Ascending aorta (tissue), 2 donors: ENCODE measurements around the gene CKMT1B. TPM values are rescaled to one million over a fixed set of nuclear protein-coding genes. Genes with fewer than 3 reads are reported as not detected.
"Not testable (repeated sequence)": the region's sequence is repeated elsewhere in the genome, so short reads cannot be mapped to it uniquely, and the experiment has no call there.

Experiments
- DNase-seq, 2 donors: peaks; one replicate each; pipeline ENCODE4 v3.0.0-alpha.2; 2019; ENCODE audit warnings: low spot score in 2 of 2
- H3K27ac ChIP-seq, 2 donors: fragments of 200-600 bp; sonication (generic); one replicate each; pipeline ENCODE4 v1.5.1; 2016 to 2017; ENCODE audit warnings: mild to moderate bottlenecking in 1 of 2
- H3K27me3 ChIP-seq: fragments of 200-600 bp; sonication (generic); one replicate; pipeline ENCODE4 v1.5.1; 2017
- H3K36me3 ChIP-seq, 2 donors: fragments of 200-600 bp; sonication (generic); one replicate each; pipeline ENCODE4 v1.5.1; 2016
- H3K4me1 ChIP-seq, 2 donors: fragments of 200-600 bp; sonication (generic); one replicate each; pipeline ENCODE4 v1.5.1; 2016 to 2017; ENCODE audit warnings: mild to moderate bottlenecking in 1 of 2
- H3K4me3 ChIP-seq, 2 donors: fragments of 200-600 bp; sonication (generic); one replicate each; pipeline ENCODE4 v1.5.1; 2016 to 2017; ENCODE audit warnings: mild to moderate bottlenecking in 1 of 2
- H3K9me3 ChIP-seq, 2 donors: fragments of 200-600 bp; sonication (generic); one replicate each; pipeline ENCODE4 v1.5.1; 2016
- CTCF ChIP-seq, 3 experiments: fragments of 200-600 bp in 2 of 3; fragments of 450-650 bp in 1 of 3; sonication (generic) in 2 of 3; IDR thresholded peaks; one replicate each; pipeline ENCODE4 v1.5.1; 2016 to 2019; ENCODE audit warnings: antibody characterized with exemption in 3 of 3, mild to moderate bottlenecking in 1 of 3, moderate library complexity in 1 of 3
- intact Hi-C: fragments of 100-400 bp; cut with DNase I; formaldehyde crosslinking; loops from one replicate; pipeline ENCODE4 v1.15.1; 2023
- total RNA-seq: library from RNA; depleted of rRNA; stranded (reverse); fragments of >200 nt; gene quantifications from one replicate; pipeline ENCODE4 v1.1.0, GENCODE V29; 2016

CKMT1B gene
- total RNA-seq, 1 donor from 2014 or later: not detected

- Histone ChIP-seq H3K36me3 (no peaks in the 10 kb centered on the region), H3K4me1 (no peaks in the 10 kb centered on the region), H3K9me3 (no peaks in the 10 kb centered on the region), H3K4me3 (no peak overlapping the region), H3K27me3 (no peaks in the 10 kb centered on the region), H3K27ac (no peak overlapping the region)
- no peak for TF ChIP-seq CTCF (IDR thresholded peaks at IDR 0.05)
- intact Hi-C loops: no loop called here
- no peak for DNase-seq
Observed at GRCh38 chr15:43625106-43625505, 31.3 kb downstream of the CKMT1B start.

DNA sequence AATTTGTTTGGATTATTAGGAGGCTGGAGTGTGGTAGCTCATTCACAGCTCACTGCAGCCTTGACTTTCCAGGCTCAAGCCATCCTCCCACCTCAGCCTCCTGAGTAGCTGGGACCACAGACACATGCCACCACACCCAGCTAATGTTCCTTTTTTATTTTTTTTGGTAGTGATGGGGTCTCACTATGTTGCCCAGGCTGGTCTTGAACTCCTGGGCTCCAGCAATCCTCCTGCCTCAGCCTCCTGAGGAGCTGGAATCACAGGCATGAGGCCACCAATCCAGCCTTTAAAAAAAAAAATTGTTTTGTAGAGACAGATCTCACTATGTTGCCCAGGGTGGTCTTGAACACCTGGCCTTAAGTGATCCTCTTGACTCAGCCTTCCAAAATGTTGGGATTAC, 33.1 kb downstream of the CKMT1B start:
- H3K36me3 ChIP-seq, H3K4me1 ChIP-seq, H3K27me3 ChIP-seq, intact Hi-C loops, H3K27ac ChIP-seq, H3K9me3 ChIP-seq, DNase-seq, H3K4me3 ChIP-seq: not testable (repeated sequence)

- intact Hi-C loops, DNase-seq, H3K27ac ChIP-seq, H3K9me3 ChIP-seq, H3K27me3 ChIP-seq, H3K4me1 ChIP-seq, H3K36me3 ChIP-seq, H3K4me3 ChIP-seq: not testable (repeated sequence)
Observed at GRCh38 chr15:43638464-43639204, 44.8 kb downstream of the CKMT1B start.

Other genes starting within 250 kb of the CKMT1B start
- 7.8 TPM for gene ZSCAN29, start 223.0 kb upstream of the CKMT1B start, total RNA-seq
- gene TUBGCP4, start 222.9 kb upstream of the CKMT1B start, total RNA-seq: 13.4 TPM
- gene TP53BP1, start 100.9 kb upstream of the CKMT1B start, total RNA-seq: 34.6 TPM
- 19.9 TPM for gene MAP1A, start 76.4 kb upstream of the CKMT1B start, total RNA-seq
- 99.2 TPM for gene PPIP5K1, start 3.8 kb upstream of the CKMT1B start, total RNA-seq
- not detected for gene STRC, start 24.8 kb downstream of the CKMT1B start, total RNA-seq
- 1.4 TPM for gene CATSPER2, start 54.8 kb downstream of the CKMT1B start, total RNA-seq
- not detected for gene CKMT1A, start 99.8 kb downstream of the CKMT1B start, total RNA-seq
- 89.1 TPM for gene PDIA3, start 152.4 kb downstream of the CKMT1B start, total RNA-seq
- 39.5 TPM for gene ELL3, start 182.9 kb downstream of the CKMT1B start, total RNA-seq
- 733 TPM for gene SERF2, start 198.3 kb downstream of the CKMT1B start, total RNA-seq
- gene SERINC4, start 206.2 kb downstream of the CKMT1B start, total RNA-seq: not detected
- 20.2 TPM for gene HYPK, start 206.6 kb downstream of the CKMT1B start, total RNA-seq
- 14.8 TPM for gene MFAP1, start 230.7 kb downstream of the CKMT1B start, total RNA-seq
- gene WDR76, start 233.0 kb downstream of the CKMT1B start, total RNA-seq: 5.2 TPM